ENCODE results near the gene GPANK1. TPM values are rescaled to one million over a fixed set of nuclear protein-coding genes. Genes with fewer than 3 reads are reported as not detected.
A peak's percentile ranks its signal among the peaks of the same experiment; 100 is the strongest.

The GPANK1 gene
- total RNA-seq, 1 experiment from 2014 or later: 26.8 TPM

DNA sequence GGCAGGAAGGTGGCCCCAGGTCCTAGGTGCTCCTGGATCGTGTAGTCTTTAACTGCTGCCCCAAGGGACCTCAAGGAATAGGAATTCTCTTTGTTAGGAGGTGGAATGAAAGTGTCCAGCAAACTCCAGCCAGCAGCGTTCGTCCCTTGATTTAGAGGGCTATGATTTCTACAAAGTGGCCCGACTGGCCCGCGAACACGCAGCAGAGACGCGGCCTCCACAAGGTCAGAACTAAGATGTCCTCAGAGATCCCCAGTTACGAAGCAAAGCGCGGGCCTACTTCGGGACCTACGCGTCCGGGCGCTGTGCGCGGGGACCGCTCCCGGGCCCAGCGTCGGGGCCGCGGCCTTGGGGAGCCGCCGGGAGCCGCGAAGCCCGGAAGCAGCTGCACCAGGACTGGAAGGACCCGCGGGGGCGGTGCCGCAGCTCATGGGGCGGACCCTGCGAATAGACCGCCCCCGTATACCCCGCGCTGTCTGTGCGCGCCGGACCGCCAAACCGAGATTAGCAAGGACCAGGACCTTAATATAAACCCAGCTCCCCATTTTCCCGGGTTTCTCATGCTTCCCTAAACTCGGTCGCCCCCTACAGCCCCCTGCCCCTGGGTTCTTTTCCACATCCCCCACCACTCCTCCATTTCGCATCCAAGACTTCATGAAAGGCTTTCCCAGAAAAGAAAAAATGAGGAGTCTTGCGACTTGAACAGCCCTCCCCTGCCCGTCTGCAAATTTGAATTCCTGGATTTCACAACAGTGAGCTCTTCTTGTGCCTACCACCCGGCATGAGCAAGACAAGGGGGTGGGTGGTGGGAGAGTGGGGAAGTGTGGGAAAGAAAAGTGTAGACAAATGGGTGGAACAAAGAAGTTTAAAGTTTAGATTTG lies 4.2 kb downstream of the GPANK1 start, which contains the start of gene C6orf47:
TSS of gene C6orf47 (minus strand) at position 398 of the 881 bp plus-strand sequence. CDS start 831 bp downstream, outside the sequence.
- Mint-ChIP-seq H3K4me1 (peaks cover 36 to 43% of the 10 kb centered on the region in 2 experiments), H3K36me3 (ENCODE audit: insufficient read depth in 1 of 3, low read depth in 3 of 3) (peaks cover 23 to 48% (median 42%) of the 10 kb centered on the region in 3 experiments), H3K27ac (peak within 1 kb of the TSS; percentile 85 to 95 (median 94)), H3K9me3 (no peaks in the 10 kb centered on the region), H3K27me3 (ENCODE audit: low read depth) (no peaks in the 10 kb centered on the region; the same call in 1 of the 2 replicates), H3K4me3 (peak within 1 kb of the TSS; percentile 87 to 92)
- H3K4me1 ChIP-seq (ENCODE audit: insufficient read depth, low read length): no peaks in the 10 kb centered on the region
- no peak within 1 kb of the TSS for H4K8ac ChIP-seq (replicated peaks; ENCODE audit: insufficient read length, low read depth, low read length)
- H3K79me2 ChIP-seq (ENCODE audit: insufficient read depth, low read length): peaks cover 4% of the 10 kb centered on the region; the same call in 1 of the 2 replicates
- H3K9ac ChIP-seq (ENCODE audit: extremely low read depth, insufficient read length, low read length): peak within 1 kb of the TSS; percentile 91
- H3K79me1 ChIP-seq (ENCODE audit: insufficient read depth, low read depth, low read length, poor library complexity, severe bottlenecking): peaks cover 15% of the 10 kb centered on the region
- peak within 1 kb of the TSS; percentile 90 for H3K14ac ChIP-seq (ENCODE audit: insufficient read depth, low read length)
- peak within 1 kb of the TSS; percentile 37 for H3K18ac ChIP-seq (ENCODE audit: insufficient read length, low read depth, low read length)
- H3K4me2 ChIP-seq (ENCODE audit: insufficient read depth, insufficient read length, low read length): peak within 1 kb of the TSS; percentile 73
- no peaks in the 10 kb centered on the region for H4K20me1 ChIP-seq (ENCODE audit: control insufficient read depth, insufficient read depth, insufficient read length)
- no peak within 1 kb of the TSS for H2AFZ ChIP-seq (ENCODE audit: low read length)
- no peak within 1 kb of the TSS for H2BK12ac ChIP-seq (ENCODE audit: insufficient read length, low read depth, low read length)
- H3K56ac ChIP-seq (ENCODE audit: insufficient read length, low read depth, low read length): no peak within 1 kb of the TSS
- H3K27ac ChIP-seq (ENCODE audit: insufficient read length, low read depth, low read length): no peak within 1 kb of the TSS
- H3K23ac ChIP-seq (ENCODE audit: insufficient read length, low read depth, low read length): no peak within 1 kb of the TSS
- no CpG with 5 or more reads among the region's 52 CpGs for WGBS (ENCODE audit: extremely low coverage, insufficient read length, low lambda C conversion rate)
- no peak within 1 kb of the TSS for H2BK5ac ChIP-seq (ENCODE audit: insufficient read length, low read length)
- H2BK20ac ChIP-seq (ENCODE audit: low read depth, low read length, poor library complexity, severe bottlenecking): no peak within 1 kb of the TSS
- no peak within 1 kb of the TSS for H3K4ac ChIP-seq (ENCODE audit: low read depth, low read length)
- peak; percentile 91 for DNase-seq
- no peaks in the 10 kb centered on the region for H3K9me3 ChIP-seq (ENCODE audit: control insufficient read depth, low read depth, low read length)
- no peak within 1 kb of the TSS for H2BK120ac ChIP-seq (ENCODE audit: low read depth, low read length, poor library complexity, severe bottlenecking)
- H2BK15ac ChIP-seq (ENCODE audit: low read depth, low read length): no peak within 1 kb of the TSS
- no peak within 1 kb of the TSS for H2AK5ac ChIP-seq (ENCODE audit: insufficient read length, low read length)
- H4K91ac ChIP-seq (ENCODE audit: insufficient read length, low read depth, low read length): no peak within 1 kb of the TSS
- no peak within 1 kb of the TSS for H4K5ac ChIP-seq (ENCODE audit: insufficient read length, low read depth, low read length)
- no peaks in the 10 kb centered on the region for H3K27me3 ChIP-seq (ENCODE audit: insufficient read depth, low read length)
- peaks cover 19% of the 10 kb centered on the region for H3K23me2 ChIP-seq (ENCODE audit: insufficient read length, low read depth, low read length, poor library complexity, severe bottlenecking)
- TF ChIP-seq, protein P1, sequence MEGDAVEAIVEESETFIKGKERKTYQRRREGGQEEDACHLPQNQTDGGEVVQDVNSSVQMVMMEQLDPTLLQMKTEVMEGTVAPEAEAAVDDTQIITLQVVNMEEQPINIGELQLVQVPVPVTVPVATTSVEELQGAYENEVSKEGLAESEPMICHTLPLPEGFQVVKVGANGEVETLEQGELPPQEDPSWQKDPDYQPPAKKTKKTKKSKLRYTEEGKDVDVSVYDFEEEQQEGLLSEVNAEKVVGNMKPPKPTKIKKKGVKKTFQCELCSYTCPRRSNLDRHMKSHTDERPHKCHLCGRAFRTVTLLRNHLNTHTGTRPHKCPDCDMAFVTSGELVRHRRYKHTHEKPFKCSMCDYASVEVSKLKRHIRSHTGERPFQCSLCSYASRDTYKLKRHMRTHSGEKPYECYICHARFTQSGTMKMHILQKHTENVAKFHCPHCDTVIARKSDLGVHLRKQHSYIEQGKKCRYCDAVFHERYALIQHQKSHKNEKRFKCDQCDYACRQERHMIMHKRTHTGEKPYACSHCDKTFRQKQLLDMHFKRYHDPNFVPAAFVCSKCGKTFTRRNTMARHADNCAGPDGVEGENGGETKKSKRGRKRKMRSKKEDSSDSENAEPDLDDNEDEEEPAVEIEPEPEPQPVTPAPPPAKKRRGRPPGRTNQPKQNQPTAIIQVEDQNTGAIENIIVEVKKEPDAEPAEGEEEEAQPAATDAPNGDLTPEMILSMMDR (conservative IDR thresholded peaks at IDR 0.05): no peak
- H3T11ph ChIP-seq (ENCODE audit: low read length): no peak within 1 kb of the TSS
